Tibial nerve (tissue), 4 donors: ENCODE results near the gene HCFC1R1. TPM values are rescaled to one million over a fixed set of nuclear protein-coding genes. Genes with fewer than 3 reads are reported as not detected.
A peak's percentile ranks its signal among the peaks of the same experiment; 100 is the strongest.

Source experiments
- DNase-seq, 2 donors: peaks; one replicate each; pipeline ENCODE4 v3.0.0-alpha.2; 2019; ENCODE audit warnings: low spot score in 2 of 2
- H3K27ac ChIP-seq, 4 donors: fragments of 200-600 bp; sonication (generic) in 3 of 4; one replicate each; pipeline ENCODE4 v1.5.1; 2017 to 2019; ENCODE audit warnings: mild to moderate bottlenecking in 1 of 4
- H3K27me3 ChIP-seq, 2 donors: fragments of 200-600 bp; sonication (generic) in 1 of 2; one replicate each; pipeline versions ENCODE4 v1.5.1 to v1.6.0; 2017 to 2019
- H3K36me3 ChIP-seq, 3 donors: fragments of 200-600 bp; sonication (generic); one replicate each; pipeline ENCODE4 v1.5.1; 2018 to 2019
- H3K4me1 ChIP-seq, 4 donors: fragments of 200-600 bp; sonication (generic) in 3 of 4; one replicate each; pipeline ENCODE4 v1.5.1; 2017 to 2019
- H3K4me3 ChIP-seq, 4 donors: fragments of 200-600 bp; sonication (generic) in 3 of 4; one replicate each; pipeline ENCODE4 v1.5.1; 2017 to 2019; ENCODE audit warnings: mild to moderate bottlenecking in 1 of 4, moderate library complexity in 1 of 4
- H3K9me3 ChIP-seq, 4 donors: fragments of 200-600 bp; sonication (generic) in 3 of 4; one replicate each; pipeline ENCODE4 v1.5.1; 2017 to 2019
- CTCF ChIP-seq, 5 experiments: fragments of 200-600 bp in 3 of 5; fragments of 450-650 bp in 2 of 5; sonication (generic) in 3 of 5; IDR thresholded peaks; one replicate each; pipeline ENCODE4 v1.5.1; 2016 to 2019; ENCODE audit warnings: antibody characterized with exemption in 5 of 5, mild to moderate bottlenecking in 3 of 5, moderate library complexity in 2 of 5
- EP300 ChIP-seq, 2 donors: sonication (generic); formaldehyde crosslinking; IDR thresholded peaks; one replicate each; pipeline ENCODE4 v1.6.1; 2017; ENCODE audit warnings: antibody characterized with exemption in 2 of 2, mild to moderate bottlenecking in 1 of 2
- POLR2A ChIP-seq, 2 donors: fragments of 450-650 bp; IDR thresholded peaks; one replicate each; pipeline ENCODE4 v1.6.1; 2017; ENCODE audit warnings: antibody characterized with exemption in 2 of 2, mild to moderate bottlenecking in 2 of 2, moderate library complexity in 2 of 2
- WGBS, 2 donors: methylation state at CpG; one replicate each; pipeline ENCODE4 v1.1.5; 2018; 5-methylcytosine and 5-hydroxymethylcytosine counted together
- total RNA-seq, 4 donors: library from RNA; depleted of rRNA; stranded (reverse); fragments of >200 nt; gene quantifications; one replicate each; pipeline ENCODE4 v1.1.0, GENCODE V29; 2016

HCFC1R1 gene
- total RNA-seq, 4 donors from 2014 or later = 17.7 to 46.9 (median 38.5) TPM

DNA sequence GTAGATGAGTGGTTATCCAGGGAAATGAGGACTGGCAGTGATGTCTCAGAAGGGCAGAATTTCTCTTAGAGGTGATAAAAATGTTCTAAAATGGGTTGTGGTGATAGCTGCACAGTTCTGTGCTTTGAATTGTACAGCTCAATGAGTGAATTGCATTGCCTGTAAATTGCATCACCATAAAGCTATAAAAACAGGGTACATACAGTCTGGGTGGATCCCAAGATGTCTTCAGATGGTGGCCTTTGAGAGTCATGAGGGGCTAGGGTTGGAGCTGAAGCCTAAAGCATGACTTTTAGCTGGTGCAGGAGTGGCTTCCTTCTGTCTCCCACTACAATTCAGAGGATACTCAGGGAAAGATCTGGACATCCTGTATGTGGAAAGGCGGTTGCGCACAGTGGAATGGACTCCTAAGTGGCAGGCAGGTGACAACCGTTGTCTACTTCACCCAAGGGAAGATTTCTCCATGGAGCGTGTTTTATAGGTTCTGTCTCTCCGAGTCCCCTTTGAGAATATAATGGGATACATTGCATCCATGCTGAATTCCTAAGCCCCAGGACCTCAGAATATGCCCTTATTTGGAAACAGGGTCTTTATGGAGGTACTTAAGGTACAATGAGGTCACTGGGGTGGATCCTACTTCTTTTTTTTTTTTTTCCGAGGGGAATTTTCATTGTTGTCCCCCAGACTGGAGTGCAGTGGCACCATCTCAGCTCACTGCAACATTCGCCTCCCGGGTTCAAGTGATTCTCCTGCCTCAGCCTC, 40.1 kb upstream of the HCFC1R1 start:
- no peaks in the 10 kb centered on the region for H3K27me3 ChIP-seq
- no peak overlapping the region for H3K27ac ChIP-seq
- TF ChIP-seq EP300 (IDR thresholded peaks at IDR 0.05) (no peak), CTCF (IDR thresholded peaks at IDR 0.05) (no peak), POLR2A (IDR thresholded peaks at IDR 0.05) (no peak)
- H3K4me1 ChIP-seq = peaks cover 0 to 19% (median 9%) of the 10 kb centered on the region in 4 donors
- H3K36me3 ChIP-seq = no peaks in the 10 kb centered on the region
- WGBS, 2 donors = 80 to 86% methylated on average over 8 of the region's 8 CpGs
- no peaks in the 10 kb centered on the region for H3K9me3 ChIP-seq
- no peak overlapping the region for H3K4me3 ChIP-seq
- no peak for DNase-seq

- Histone ChIP-seq H3K9me3 (no peaks in the 10 kb centered on the region), H3K36me3 (no peaks in the 10 kb centered on the region), H3K27me3 (no peaks in the 10 kb centered on the region), H3K27ac (no peak overlapping the region), H3K4me1 (peaks cover 0 to 31% (median 16%) of the 10 kb centered on the region in 4 donors), H3K4me3 (no peak overlapping the region)
- 78 to 89% methylated on average over 6 of the region's 6 CpGs for WGBS, 2 donors
- DNase-seq = no peak
- TF ChIP-seq POLR2A (IDR thresholded peaks at IDR 0.05) = no peak
Measured at GRCh38 chr16:3062553-3062952, 38.8 kb upstream of the HCFC1R1 start.

DNA sequence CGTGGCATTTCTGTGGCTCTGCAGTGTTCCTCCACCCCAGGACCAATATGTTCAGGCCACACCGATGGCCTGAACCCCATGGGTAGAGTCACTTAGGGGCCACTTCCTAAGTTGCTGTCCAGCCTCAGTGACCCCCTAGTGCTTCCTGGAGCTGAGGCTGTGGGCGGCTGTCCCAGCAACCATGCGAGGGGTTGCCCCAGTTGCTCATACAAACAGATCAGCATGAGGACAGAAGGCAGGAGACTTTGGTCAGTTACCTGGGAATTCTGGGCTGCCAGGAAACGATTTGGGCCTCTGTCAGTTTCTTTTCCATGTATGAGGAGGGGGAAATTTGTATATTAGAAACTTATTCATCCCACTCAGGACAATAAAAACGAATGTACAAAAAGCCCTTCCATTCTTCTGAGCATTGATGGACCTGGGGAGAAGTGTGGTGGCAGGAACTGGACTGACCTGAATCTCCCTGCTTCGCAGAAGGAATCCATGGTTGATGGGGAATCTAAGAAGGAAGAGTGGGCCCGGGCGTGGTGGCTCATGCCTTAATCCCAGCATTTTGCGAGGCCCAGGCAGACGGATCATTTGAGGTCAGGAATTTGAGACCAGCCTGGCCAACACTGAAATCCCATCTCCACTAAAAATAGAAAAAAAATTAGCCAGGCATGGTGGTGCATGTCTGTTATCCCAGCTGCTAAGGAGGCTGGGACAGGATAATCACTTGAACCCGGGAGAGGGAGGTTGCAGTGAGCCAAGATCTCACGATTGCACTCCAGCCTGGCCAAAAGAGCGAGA, 36.8 kb upstream of the HCFC1R1 start:
- Histone ChIP-seq H3K27me3 (no peaks in the 10 kb centered on the region), H3K4me1 (peaks cover 0 to 30% (median 16%) of the 10 kb centered on the region in 4 donors), H3K27ac (no peak overlapping the region), H3K36me3 (no peaks in the 10 kb centered on the region), H3K9me3 (no peaks in the 10 kb centered on the region), H3K4me3 (no peak overlapping the region)
- 82 to 85% methylated on average over 12 to 14 of the region's 14 CpGs for WGBS, 2 donors
- TF ChIP-seq POLR2A (IDR thresholded peaks at IDR 0.05) = no peak
- no peak for TF ChIP-seq CTCF (IDR thresholded peaks at IDR 0.05)
- TF ChIP-seq EP300 (IDR thresholded peaks at IDR 0.05) = no peak
- no peak for DNase-seq

DNA sequence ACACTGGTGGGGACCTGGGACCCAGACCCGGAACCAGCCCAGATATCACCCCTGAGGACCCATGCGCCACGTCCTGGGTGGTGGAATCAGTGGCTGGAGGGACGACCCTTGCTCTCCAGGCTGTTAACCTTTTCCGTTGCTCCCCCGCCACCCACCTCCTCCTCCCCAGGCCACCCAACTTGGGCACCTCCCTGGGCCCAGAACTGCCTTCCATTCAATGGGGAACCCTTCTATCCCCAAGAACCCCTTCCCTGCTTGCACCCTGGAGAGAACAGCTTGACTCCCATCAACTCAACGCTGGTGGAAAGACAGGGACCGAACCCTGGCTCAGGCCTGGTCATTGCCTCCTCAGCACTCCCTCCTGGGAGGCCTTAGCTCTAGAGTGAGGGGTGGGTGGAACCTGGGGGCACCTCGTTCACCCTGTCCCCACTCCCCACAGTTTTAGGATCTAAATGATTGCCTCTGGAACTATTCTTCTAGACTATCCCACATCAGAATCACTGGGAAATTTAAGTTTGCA, 36.0 kb upstream of the HCFC1R1 start:
- Histone ChIP-seq H3K9me3 (no peaks in the 10 kb centered on the region), H3K4me3 (peak overlapping the region; percentile 69 to 93 (median 74)), H3K4me1 (peaks cover 0 to 22% (median 15%) of the 10 kb centered on the region in 4 donors), H3K27ac (peak overlapping the region in 3 of 4 donors; percentile 38 to 88 (median 80)), H3K36me3 (peaks cover 0 to 7% (median 0%) of the 10 kb centered on the region in 3 donors), H3K27me3 (no peaks in the 10 kb centered on the region)
- 26 to 42% methylated on average over 7 to 9 of the region's 9 CpGs for WGBS, 2 donors
- TF ChIP-seq POLR2A (IDR thresholded peaks at IDR 0.05) (no peak), CTCF (IDR thresholded peaks at IDR 0.05) (no peak), EP300 (IDR thresholded peaks at IDR 0.05) (no peak)
- DNase-seq = no peak

- H3K4me3 ChIP-seq = peak overlapping the region; percentile 69 to 93 (median 74)
- peaks cover 0 to 19% (median 14%) of the 10 kb centered on the region in 4 donors for H3K4me1 ChIP-seq
- H3K36me3 ChIP-seq = peaks cover 0 to 8% (median 0%) of the 10 kb centered on the region in 3 donors
- peak overlapping the region; percentile 37 to 88 (median 59) for H3K27ac ChIP-seq
- H3K9me3 ChIP-seq = no peaks in the 10 kb centered on the region
- H3K27me3 ChIP-seq = no peaks in the 10 kb centered on the region
- peak; percentile 42 to 58 for DNase-seq
- 1 to 2% methylated on average over 41 to 65 of the region's 67 CpGs for WGBS, 2 donors
- peak; percentile 96 to 99 (median 99) for TF ChIP-seq CTCF (IDR thresholded peaks at IDR 0.05)
- peak in 1 of 2 donors; percentile 45 for TF ChIP-seq EP300 (IDR thresholded peaks at IDR 0.05)
- peak in 1 of 2 donors; percentile 28 for TF ChIP-seq POLR2A (IDR thresholded peaks at IDR 0.05)
Measured at GRCh38 chr16:3059041-3059722, 35.4 kb upstream of the HCFC1R1 start.
